CD4-positive, alpha-beta T cell treated with Interleukin-2 at 100 ng/mL for 4 hours (primary cell): ENCODE results near the gene NKX2-3.

Experiments used
- DNase-seq: peaks from one replicate; pipeline ENCODE4 v3.0.0-alpha.2; 2020; ENCODE audit warnings: low spot score

The NKX2-3 gene

GRCh38 chr10:99532687-99533495 lies at the start of gene NKX2-3:
NKX2-3 (plus strand) TSS chr10:99532942; CDS start chr10:99533132, 190 bp downstream.
- peak; percentile 21 for DNase-seq

DNA sequence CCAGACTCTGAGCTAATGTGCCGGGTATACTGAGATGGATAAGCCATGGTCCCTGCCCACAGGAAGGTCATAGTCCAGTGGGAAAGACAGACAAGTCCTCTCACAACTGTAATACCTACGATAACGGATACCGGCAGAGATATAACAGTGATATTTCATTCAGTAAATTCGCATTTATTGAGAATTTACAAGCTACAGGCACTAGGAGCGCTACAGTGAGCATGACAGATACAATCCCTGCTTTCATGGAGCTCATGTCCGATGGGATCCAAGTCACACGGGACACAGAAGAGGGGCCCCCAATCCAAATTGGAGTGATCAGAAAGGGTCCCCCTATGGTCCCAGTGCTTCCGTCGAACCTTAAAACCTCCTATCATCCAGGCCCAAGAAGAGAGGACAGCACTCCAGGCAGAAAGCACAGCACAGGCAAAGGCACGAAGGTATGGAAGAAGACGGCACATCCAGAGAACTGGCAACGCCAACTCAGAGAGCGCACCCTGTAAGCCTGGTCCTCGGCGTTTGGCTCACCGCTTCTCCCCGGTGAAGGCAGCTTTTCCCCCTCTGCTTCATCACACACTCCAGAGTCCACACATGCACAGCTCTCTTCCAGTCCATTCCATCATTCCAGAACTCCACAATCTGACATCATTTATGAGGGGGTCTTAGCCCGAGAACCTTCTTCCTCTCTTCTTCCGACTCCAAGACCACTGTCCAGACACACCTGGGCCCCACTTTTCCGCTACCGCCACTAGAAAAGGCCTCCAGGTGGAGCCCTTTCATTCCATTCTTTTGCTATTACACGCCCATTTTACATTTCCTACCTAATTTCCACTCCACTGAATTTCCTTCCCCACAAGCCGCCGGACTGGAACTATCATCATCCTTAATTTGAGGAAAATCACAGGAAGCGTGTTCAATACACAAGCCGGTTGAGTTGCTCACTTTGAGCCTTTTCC lies 47.8 kb upstream of the NKX2-3 start:
- DNase-seq = no peak

GRCh38 chr10:99487125-99487807 lies 45.5 kb upstream of the NKX2-3 start:
- no peak for DNase-seq

DNA sequence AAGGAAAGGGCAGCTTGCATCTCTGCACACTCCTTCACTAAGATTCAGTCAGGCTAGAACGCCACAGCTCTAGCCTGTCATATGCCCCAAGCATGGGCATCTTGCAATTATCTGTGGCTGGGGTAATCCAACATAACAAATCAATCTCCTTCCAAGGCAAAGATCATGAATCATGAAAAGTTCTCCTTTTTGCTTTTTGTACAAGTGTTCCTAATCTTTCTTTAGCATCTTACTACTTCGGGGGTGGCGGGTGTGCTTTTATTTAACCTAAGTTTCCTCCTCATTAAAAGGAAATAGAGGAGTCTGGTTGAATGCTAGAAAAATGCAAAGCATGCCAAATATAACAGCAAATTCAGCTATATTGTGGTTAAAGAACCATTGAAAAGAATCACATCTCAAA lies 43.5 kb upstream of the NKX2-3 start:
- DNase-seq = no peak

GRCh38 chr10:99497343-99498025 lies 35.3 kb upstream of the NKX2-3 start:
- no peak for DNase-seq

GRCh38 chr10:99506416-99506815 lies 26.3 kb upstream of the NKX2-3 start:
- DNase-seq = no peak

- no peak for DNase-seq
Measured at GRCh38 chr10:99507265-99507664, 25.5 kb upstream of the NKX2-3 start.

DNA sequence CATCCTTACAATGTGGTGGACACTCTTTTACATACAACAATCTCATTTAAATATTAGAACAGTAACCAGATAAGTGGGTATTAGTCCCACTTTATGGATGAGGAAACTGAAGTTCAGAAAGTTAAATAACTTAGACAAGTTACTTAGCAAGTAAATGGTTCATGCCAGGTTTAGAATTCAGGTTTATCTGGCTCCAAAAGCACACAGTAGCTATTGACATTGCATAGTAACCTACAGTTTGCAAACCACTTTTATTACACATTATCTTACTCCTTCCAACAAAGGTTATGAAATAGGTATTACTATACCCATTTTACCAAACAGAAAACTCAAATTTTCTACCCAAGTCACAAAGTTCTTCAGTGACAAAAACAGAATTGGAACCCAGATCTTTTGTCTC lies 19.7 kb upstream of the NKX2-3 start:
- no peak for DNase-seq

DNA sequence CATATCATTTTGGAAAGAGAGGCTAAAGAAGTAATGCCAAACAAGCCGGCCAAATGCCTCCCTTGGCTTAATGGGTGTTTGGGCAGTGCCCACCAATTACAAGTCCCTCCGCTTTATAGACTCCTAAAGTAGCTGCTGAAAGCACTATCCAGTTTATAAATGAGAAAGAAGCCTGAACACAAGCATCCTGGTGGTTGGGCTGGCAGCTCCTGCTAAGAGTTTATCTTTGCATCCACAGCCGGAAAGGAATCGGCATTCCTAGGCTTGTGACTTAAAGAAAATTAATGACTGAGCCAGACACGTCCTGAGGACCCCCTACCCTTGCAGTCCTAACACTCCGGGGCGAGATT lies 13.1 kb upstream of the NKX2-3 start:
- DNase-seq = no peak

DNA sequence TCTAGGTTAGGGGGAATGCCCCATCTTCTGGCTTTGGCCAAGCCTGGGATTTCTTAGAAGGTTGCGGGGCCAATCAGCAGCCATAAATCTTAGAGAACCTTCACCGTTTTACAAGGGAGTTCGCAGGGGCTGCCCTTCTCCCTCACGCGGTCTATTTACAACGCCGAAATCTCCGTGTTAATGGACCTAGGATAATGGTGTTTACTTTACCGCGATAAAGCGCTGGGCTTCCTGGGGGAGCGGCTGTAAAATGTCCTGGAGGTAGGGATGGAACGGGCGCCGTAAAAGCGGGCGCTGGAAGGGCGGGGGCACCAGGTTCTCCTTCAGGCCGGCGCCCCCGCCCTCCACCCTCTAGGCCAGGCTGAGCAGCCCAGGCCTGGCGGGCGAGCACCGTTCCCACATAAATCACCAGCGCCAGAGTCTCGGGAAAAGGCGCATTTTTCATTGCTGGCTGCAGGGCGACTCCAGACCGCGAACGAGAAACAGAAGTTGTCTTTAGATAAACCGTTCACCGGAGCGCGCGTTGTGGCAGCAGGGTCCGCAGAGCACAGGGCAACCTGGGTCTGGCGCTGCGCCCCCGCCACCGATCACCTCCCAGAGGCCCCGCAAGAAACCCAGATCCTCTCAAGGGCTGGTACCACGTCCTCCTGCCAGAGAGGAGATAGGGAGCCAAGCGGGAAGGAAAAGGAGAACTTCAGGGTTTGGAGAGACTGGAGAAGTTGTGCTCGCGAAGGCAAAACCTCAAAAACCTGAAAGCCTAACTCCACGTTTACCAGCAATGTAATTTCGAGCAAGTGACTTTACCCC lies 12.5 kb upstream of the NKX2-3 start:
- no peak for DNase-seq

DNA sequence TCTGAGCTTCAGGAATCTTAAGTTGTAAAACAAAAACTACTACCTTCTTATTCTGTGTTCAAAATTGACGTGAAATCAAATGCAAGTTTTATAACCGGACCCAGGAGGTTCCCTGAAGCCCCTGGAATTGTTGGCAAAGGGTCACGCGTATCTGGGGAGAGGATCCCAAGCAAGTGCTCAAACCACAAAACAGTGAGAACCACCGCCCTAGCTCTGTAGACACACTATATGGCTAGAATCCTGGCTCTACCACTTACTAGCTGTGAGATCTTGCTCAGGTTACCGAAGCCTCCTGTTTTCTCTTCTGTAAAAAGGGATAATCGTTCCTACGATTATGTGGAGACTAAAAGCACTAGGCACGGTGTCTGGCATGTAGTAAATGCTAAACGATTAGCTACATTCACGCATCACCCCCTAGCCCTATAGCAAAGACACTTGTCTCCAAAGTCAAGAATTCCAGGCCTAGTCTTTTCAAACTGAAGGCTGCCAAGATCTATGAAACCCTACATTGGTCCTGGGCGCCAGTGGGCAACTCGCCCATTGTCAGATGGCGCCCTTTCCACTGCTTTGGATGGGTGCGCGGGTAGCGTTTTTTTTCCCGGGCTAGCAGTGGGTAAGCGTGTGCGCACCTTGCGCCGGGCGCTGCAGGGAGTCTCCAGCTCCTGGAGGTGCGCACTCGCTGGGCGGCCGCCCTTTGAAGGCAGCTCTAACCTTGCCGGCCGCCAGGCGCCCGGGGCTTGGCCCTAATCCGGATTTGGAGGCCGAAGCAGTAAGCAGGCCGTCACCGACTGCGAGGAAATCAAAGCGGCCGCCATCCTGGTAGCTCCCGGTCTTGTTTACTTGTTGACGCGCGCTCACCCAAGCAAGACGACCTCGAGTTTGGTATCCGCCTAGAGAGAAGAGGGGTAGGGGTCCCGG lies 11.6 kb upstream of the NKX2-3 start:
- no peak for DNase-seq

- DNase-seq = no peak
Measured at GRCh38 chr10:99521765-99522469, 10.8 kb upstream of the NKX2-3 start.

- DNase-seq = no peak
Measured at GRCh38 chr10:99522470-99523250, 10.1 kb upstream of the NKX2-3 start.

- DNase-seq = no peak
Measured at GRCh38 chr10:99523251-99523773, 9.4 kb upstream of the NKX2-3 start.

GRCh38 chr10:99524050-99524666 lies 8.6 kb upstream of the NKX2-3 start:
- no peak for DNase-seq

GRCh38 chr10:99524736-99525380 lies 7.9 kb upstream of the NKX2-3 start:
- DNase-seq = no peak

DNA sequence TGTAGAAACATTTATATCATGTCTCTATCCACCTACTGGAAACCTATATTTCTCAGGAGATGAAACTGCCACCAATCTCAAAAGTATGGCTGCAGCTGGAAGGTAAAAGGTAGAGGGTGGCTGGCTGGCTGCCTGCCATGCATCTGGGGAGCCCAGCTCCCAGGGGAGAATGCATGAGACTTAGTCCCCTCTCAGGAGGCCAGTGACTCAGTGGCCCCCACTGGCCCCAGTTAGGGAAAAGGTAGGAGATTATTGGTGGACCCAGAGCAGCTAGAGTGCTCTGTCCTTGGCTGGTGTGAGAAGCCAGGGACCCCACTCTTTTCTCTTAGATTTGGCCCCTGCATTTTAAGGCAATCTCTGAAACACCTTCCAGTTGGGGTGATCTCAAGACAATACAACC lies 6.8 kb upstream of the NKX2-3 start:
- no peak for DNase-seq
